Endothelial cell of umbilical vein (primary cell): ENCODE results near the gene FGFR4. TPM values are rescaled to one million over a fixed set of nuclear protein-coding genes. Genes with fewer than 3 reads are reported as not detected.

ENCODE experiments used
- BruUV-seq: library from RNA; stranded (reverse); fragments of 400-500 nt; replicated peaks from 2 replicates; lab custom pipeline; 2021; lab: Mats Ljungman, UMichigan
- CTCF ChIA-PET: fragments of 300-600, 350-600 bp; sonication (Branson Sonifier 250); formaldehyde crosslinking; loops from one replicate; lab custom pipeline; 2021; ENCODE audit warnings: antibody characterized with exemption, inconsistent platforms; lab: Charles Lee
- POLR2A ChIA-PET: fragments of 300-600, 350-600 bp; sonication (Branson Sonifier 250); formaldehyde crosslinking; loops from one replicate; lab custom pipeline; 2021; ENCODE audit warnings: antibody characterized with exemption, inconsistent platforms; lab: Charles Lee
- DNase-seq: peaks from one replicate; pipeline ENCODE4 v3.0.0-alpha.2; 2011; ENCODE audit warnings: low read depth, low spot score
- FAIRE-seq: peaks from 2 replicates; lab custom pipeline; 2011; peaks lifted over from hg19 to GRCh38; lab: Jason Lieb, UNC
- H2AFZ ChIP-seq: 2 replicates; pipeline ENCODE4 v1.6.0; 2012; ENCODE audit warnings: low read depth, low read length, control low read depth, inconsistent platforms
- H3K27ac ChIP-seq: 2 replicates; pipeline ENCODE4 v1.5.1; 2011; ENCODE audit warnings: low read depth, mild to moderate bottlenecking, control low read depth, low read length, moderate library complexity; ENCODE audit not compliant: insufficient read depth
- H3K27me3 ChIP-seq, 2 experiments: 2 replicates each; pipeline versions ENCODE4 v1.6.0 to v1.6.1; 2011; ENCODE audit warnings: low read length in 2 of 2, mixed read lengths in 1 of 2; ENCODE audit not compliant: control insufficient read depth in 2 of 2, insufficient read depth in 2 of 2
- H3K36me3 ChIP-seq, 2 experiments: 2 replicates in 1 of 2; 3 replicates in 1 of 2; pipeline ENCODE4 v1.5.1; 2011; ENCODE audit warnings: low read length in 2 of 2, mild to moderate bottlenecking in 1 of 2, moderate library complexity in 1 of 2; ENCODE audit not compliant: control insufficient read depth in 2 of 2, insufficient read depth in 2 of 2; ENCODE audit errors: extremely low read depth in 1 of 2
- H3K4me1 ChIP-seq: 3 replicates; pipeline ENCODE4 v1.5.1; 2011; ENCODE audit warnings: mild to moderate bottlenecking, low read length; ENCODE audit not compliant: control insufficient read depth, insufficient read depth; ENCODE audit errors: extremely low read depth
- H3K4me2 ChIP-seq: 2 replicates; pipeline ENCODE4 v1.6.1; 2011; ENCODE audit warnings: low read length, control low read depth, mixed read lengths; ENCODE audit not compliant: insufficient read depth
- H3K4me3 ChIP-seq, 3 experiments: fragments of 200-600 bp in 1 of 3; sonication (generic), shearing (Covaris generic) in 1 of 3; replicated peaks in 1 of 3; 2 replicates each; pipeline ENCODE4 v1.5.1; 2011 to 2016; ENCODE audit warnings: control low read depth in 3 of 3, low read length in 3 of 3, mild to moderate bottlenecking in 2 of 3, inconsistent platforms in 1 of 3, low read depth in 1 of 3, moderate library complexity in 1 of 3; ENCODE audit not compliant: insufficient read depth in 1 of 3
- H3K79me2 ChIP-seq: 2 replicates; pipeline ENCODE4 v1.6.0; 2012; ENCODE audit warnings: low read length, inconsistent platforms; ENCODE audit not compliant: control insufficient read depth, insufficient read depth
- H3K9ac ChIP-seq: replicated peaks from 2 replicates; pipeline ENCODE3; 2011; ENCODE audit warnings: low read length, control low read depth; ENCODE audit not compliant: insufficient read depth; ENCODE audit errors: extremely low read depth
- H3K9me1 ChIP-seq: replicated peaks from 3 replicates; pipeline ENCODE4 v1.6.0; 2011; ENCODE audit warnings: mild to moderate bottlenecking, low read length; ENCODE audit not compliant: control insufficient read depth, insufficient read depth; ENCODE audit errors: extremely low read depth
- H3K9me3 ChIP-seq: replicated peaks from 2 replicates; pipeline ENCODE4 v1.5.1; 2012; ENCODE audit warnings: low read length, inconsistent platforms; ENCODE audit not compliant: control insufficient read depth, insufficient read depth
- H4K20me1 ChIP-seq: replicated peaks from 2 replicates; pipeline ENCODE3; 2011; ENCODE audit warnings: mild to moderate bottlenecking, low read length; ENCODE audit not compliant: control insufficient read depth, insufficient read depth; ENCODE audit errors: extremely low read depth
- EZH2 ChIP-seq: IDR thresholded peaks from 2 replicates; pipeline ENCODE4 v1.6.1; 2012; ENCODE audit warnings: borderline replicate concordance, low read depth, mild to moderate bottlenecking, moderate library complexity, low read length, inconsistent platforms; ENCODE audit not compliant: severe bottlenecking
- FOS ChIP-seq: IDR thresholded peaks from 2 replicates; pipeline ENCODE4 v1.6.1; 2011; ENCODE audit warnings: mild to moderate bottlenecking, low read length, moderate library complexity, borderline replicate concordance; ENCODE audit not compliant: insufficient read depth
- GATA2 ChIP-seq: IDR thresholded peaks from 2 replicates; pipeline ENCODE4 v1.7.0; 2011; ENCODE audit warnings: low read depth, mild to moderate bottlenecking, moderate library complexity, mixed read lengths, low read length; ENCODE audit not compliant: insufficient read length, insufficient read depth
- JUN ChIP-seq: IDR thresholded peaks from 2 replicates; pipeline ENCODE4 v1.6.1; 2011; ENCODE audit warnings: borderline replicate concordance, low read depth; ENCODE audit not compliant: insufficient read length, insufficient read depth
- MAX ChIP-seq: IDR thresholded peaks from 2 replicates; pipeline ENCODE4 v1.6.1; 2011; ENCODE audit not compliant: insufficient read depth, insufficient read length
- MYC ChIP-seq: IDR thresholded peaks from one replicate; pipeline ENCODE4 v1.6.1; 2011; ENCODE audit warnings: mild to moderate bottlenecking, low read depth, low read length
- POLR2A ChIP-seq: IDR thresholded peaks from 2 replicates; pipeline ENCODE4 v1.6.1; 2012; ENCODE audit warnings: low read depth, mild to moderate bottlenecking, control low read depth, low read length
- POLR2AphosphoS5 ChIP-seq: IDR thresholded peaks from 2 replicates; pipeline ENCODE4 v1.6.1; 2012; ENCODE audit warnings: low read depth, mild to moderate bottlenecking, control low read depth, low read length, moderate library complexity; ENCODE audit not compliant: insufficient read depth
- dilution Hi-C: fragments of 300-500 bp; cut with MboI; formaldehyde crosslinking; loops from one replicate; pipeline ENCODE4 v1.15.0; 2019; ENCODE audit warnings: low sequenced_read_pairs; ENCODE audit not compliant: extremely low pct_ligation_motif_present
- intact Hi-C: fragments of 100-400 bp; cut with micrococcal nuclease; formaldehyde crosslinking; loops from one replicate; pipeline ENCODE4 v1.10.0; 2022
- polyA plus RNA-seq, 4 experiments: library from polyadenylated mRNA; depleted of rRNA in 3 of 4; stranded (reverse) in 3 of 4; unstranded in 1 of 4; fragments of >200 nt; gene quantifications; 2 replicates each; pipeline versions ENCODE4 v1.2.1 to v1.2.3, GENCODE V29; 2011 to 2012; ENCODE audit warnings: missing spikeins in 1 of 4
- total RNA-seq: library from RNA; stranded (reverse); gene quantifications from 2 replicates; pipeline ENCODE4 v1.2.3, GENCODE V29; 2021
- TF ChIP-seq, protein P1 (sequence below), 2 donors: IDR thresholded peaks; 1 replicate in 1 of 2; 2 replicates in 1 of 2; pipeline ENCODE4 v1.5.1; 2011; ENCODE audit warnings: low read length in 2 of 2, mild to moderate bottlenecking in 2 of 2, moderate library complexity in 2 of 2, control low read depth in 1 of 2, inconsistent platforms in 1 of 2, low read depth in 1 of 2; ENCODE audit not compliant: insufficient read depth in 1 of 2; ENCODE audit errors: extremely low read depth in 1 of 2

The FGFR4 gene
- total and polyA plus RNA-seq, 2 donors (not counting 3 experiments of a cell fraction or from before 2014, with no cell fraction given) = 1.9 to 2.9 TPM

DNA sequence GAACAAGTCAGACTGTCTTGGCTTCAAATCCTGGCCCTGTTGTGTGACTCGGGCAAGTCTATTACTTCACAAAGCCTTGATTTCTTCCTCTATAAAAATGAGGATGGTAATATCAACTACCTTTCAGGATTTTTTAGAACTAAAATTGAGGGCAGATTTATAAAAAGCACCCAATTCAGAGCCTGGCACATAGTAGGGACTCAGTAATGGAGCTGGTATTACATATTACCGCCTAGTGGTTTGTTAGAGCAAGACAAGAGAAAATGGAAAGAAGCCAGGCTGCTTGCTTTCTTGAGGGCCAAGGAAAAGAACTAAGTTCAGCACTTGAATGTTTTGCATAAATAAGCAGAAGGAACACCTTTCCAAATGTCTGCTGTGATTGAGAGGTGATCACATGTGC lies 44.8 kb upstream of the FGFR4 start:
- no peaks in the 10 kb centered on the region for H3K9me3 ChIP-seq
- H3K4me1 ChIP-seq = peaks cover 8% of the 10 kb centered on the region
- TF ChIP-seq, protein P1, sequence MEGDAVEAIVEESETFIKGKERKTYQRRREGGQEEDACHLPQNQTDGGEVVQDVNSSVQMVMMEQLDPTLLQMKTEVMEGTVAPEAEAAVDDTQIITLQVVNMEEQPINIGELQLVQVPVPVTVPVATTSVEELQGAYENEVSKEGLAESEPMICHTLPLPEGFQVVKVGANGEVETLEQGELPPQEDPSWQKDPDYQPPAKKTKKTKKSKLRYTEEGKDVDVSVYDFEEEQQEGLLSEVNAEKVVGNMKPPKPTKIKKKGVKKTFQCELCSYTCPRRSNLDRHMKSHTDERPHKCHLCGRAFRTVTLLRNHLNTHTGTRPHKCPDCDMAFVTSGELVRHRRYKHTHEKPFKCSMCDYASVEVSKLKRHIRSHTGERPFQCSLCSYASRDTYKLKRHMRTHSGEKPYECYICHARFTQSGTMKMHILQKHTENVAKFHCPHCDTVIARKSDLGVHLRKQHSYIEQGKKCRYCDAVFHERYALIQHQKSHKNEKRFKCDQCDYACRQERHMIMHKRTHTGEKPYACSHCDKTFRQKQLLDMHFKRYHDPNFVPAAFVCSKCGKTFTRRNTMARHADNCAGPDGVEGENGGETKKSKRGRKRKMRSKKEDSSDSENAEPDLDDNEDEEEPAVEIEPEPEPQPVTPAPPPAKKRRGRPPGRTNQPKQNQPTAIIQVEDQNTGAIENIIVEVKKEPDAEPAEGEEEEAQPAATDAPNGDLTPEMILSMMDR (IDR thresholded peaks at IDR 0.05; ENCODE audit: extremely low read depth in 1 of 2, insufficient read depth in 1 of 2, low read depth in 1 of 2, low read length in 2 of 2) = no peak
- TF ChIP-seq GATA2 (no peak), POLR2AphosphoS5 (no peak), POLR2A (no peak), MAX (no peak), FOS (no peak), JUN (no peak), EZH2 (no peak), MYC (no peak)
- intact Hi-C loops = no loop called here
- POLR2A ChIA-PET = no interaction called here
- H2AFZ ChIP-seq = no peak overlapping the region
- CTCF ChIA-PET = no interaction called here
- no peak overlapping the region for H3K9ac ChIP-seq
- FAIRE-seq (no peak), DNase-seq (no peak)
- no TSS peak for BruUV-seq
- H3K9me1 ChIP-seq = no peaks in the 10 kb centered on the region
- no peak overlapping the region for H3K27ac ChIP-seq
- no peaks in the 10 kb centered on the region for H4K20me1 ChIP-seq
- H3K4me2 ChIP-seq = no peak overlapping the region
- no peaks in the 10 kb centered on the region for H3K27me3 ChIP-seq
- H3K4me3 ChIP-seq = no peak overlapping the region
- peaks cover 3 to 6% of the 10 kb centered on the region in 2 experiments for H3K36me3 ChIP-seq
- dilution Hi-C loops = no loop called here
- peaks cover 4% of the 10 kb centered on the region for H3K79me2 ChIP-seq
